Islet of Langerhans (tissue), 1 donor: Measurements from ENCODE around the gene PRSS2.
"Not testable (repeated sequence)": the region's sequence is repeated elsewhere in the genome, so short reads cannot be mapped to it uniquely, and the experiment has no call there.

Experiments used
- FAIRE-seq: peaks from one replicate; lab custom pipeline; 2011; peaks lifted over from hg19 to GRCh38; lab: Jason Lieb, UNC

PRSS2 gene

GRCh38 chr7:142759433-142759832 lies 11.3 kb upstream of the PRSS2 start:
- FAIRE-seq = no peak

DNA sequence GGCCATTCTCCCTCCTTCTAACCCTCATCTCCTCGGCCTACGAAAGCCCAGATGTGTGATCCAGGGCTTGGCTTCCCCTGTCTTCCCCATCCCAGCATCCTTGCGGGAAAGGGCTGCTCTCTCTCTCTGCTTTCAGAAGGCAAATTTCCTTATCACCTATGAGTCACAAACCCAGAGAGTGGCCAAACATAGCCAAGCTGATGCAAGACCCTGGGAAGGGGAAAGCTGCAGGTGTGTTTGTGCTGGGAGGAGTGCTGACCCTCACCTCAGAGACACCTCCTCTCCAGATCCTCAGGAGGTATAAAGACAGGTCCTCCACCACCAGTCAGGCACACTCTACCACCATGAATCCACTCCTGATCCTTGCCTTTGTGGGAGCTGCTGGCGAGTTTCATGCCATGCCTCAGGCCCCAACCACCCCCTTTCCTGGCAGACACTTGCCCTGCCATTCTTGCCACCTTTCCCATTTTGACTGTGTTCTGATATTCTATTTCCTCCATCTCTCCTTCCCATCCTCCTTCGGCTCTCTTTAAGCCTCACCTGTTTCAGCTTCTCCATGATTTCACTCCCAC lies 10.6 kb upstream of the PRSS2 start:
- FAIRE-seq = no peak

GRCh38 chr7:142761606-142762005 lies 9.2 kb upstream of the PRSS2 start:
- FAIRE-seq = not testable (repeated sequence)

- no peak for FAIRE-seq
These were observed 8.7 kb upstream of the PRSS2 start for GRCh38 chr7:142762104-142762503.

DNA sequence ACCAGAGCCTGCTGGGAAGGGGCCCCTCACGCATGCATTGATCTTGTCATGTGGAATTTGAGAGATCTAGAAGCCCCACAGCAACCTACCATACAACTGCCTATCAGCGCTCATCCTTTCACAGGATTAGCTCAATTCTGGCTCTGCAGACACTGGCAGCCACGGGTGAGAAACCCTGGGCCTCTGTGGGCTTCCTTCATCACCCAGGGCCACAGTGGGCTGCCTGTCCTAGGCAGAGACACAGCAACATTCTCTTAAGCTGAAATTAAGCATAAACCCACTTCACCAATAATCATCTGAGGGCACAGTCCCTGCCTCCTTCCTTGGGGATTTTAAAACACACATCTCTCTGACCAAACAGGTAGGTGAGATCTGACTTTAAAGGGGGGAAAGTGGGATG lies 3.3 kb upstream of the PRSS2 start:
- FAIRE-seq = no peak

- FAIRE-seq = no peak
These were observed 2.9 kb upstream of the PRSS2 start for GRCh38 chr7:142767861-142768260.

GRCh38 chr7:142768885-142769284 lies 1.9 kb upstream of the PRSS2 start:
- FAIRE-seq = not testable (repeated sequence)

DNA sequence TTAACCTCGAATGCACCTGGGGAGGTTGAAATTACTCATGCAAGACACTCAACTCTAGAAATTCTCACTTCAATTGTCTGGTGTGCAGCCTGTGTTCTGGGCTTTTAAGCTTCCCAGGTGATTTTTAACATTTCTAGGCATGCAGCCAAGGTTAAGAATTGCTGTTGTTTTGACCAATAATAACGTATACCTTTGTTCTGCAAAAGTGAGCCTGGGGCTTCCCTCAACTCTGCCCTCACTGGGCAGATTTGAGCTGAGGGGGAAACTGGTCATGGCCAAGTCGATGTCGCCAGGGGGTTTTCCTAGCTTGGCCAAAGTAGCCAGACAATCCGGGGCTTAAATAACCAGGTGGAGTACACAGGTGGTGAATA lies 568 bp downstream of the PRSS2 start:
- no peak for FAIRE-seq

DNA sequence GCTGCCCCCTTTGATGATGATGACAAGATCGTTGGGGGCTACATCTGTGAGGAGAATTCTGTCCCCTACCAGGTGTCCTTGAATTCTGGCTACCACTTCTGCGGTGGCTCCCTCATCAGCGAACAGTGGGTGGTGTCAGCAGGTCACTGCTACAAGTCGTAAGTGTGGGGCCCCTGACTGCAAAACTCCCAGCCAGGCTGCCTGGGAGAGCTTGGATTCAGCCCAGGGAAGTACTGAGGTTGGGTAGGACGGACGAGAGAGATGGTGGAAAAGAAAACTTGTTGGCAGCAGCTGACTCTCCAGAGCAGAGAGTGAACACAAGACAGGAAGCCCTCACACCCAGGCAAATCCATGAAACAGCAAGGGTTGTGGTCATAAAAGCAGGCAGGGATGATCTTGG lies 1.3 kb downstream of the PRSS2 start:
- FAIRE-seq = no peak

GRCh38 chr7:142772673-142773072 lies 1.9 kb downstream of the PRSS2 start:
- FAIRE-seq = no peak

GRCh38 chr7:142773230-142773629 lies 2.5 kb downstream of the PRSS2 start:
- FAIRE-seq = no peak

DNA sequence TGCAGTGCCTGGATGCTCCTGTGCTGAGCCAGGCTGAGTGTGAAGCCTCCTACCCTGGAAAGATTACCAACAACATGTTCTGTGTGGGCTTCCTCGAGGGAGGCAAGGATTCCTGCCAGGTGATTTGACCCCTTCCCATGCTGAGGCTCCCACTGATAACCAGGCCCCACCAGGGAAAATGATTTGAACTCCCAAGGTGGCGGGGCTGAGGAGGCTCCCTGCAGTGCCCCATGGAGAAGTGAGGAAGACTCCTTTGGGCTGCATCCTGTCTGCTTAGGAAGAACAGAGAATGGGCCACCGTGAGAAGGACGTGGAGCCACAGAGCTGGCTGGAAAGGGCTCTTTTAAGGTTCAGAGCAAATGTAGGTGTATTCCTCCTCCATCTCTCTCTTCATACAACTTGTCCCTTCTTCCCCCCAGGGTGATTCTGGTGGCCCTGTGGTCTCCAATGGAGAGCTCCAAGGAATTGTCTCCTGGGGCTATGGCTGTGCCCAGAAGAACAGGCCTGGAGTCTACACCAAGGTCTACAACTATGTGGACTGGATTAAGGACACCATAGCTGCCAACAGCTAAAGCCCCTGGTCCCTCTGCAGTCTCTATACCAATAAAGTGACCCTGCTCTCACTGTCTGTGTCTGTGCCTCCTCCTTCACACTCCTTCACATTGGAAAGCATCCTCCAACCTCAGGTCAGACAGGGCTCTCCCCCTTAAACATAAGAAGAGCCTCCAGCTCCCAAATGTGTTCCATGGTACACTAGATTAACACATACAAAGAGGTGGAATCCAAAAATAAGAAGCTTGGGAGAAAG lies 3.4 kb downstream of the PRSS2 start:
- FAIRE-seq = no peak

DNA sequence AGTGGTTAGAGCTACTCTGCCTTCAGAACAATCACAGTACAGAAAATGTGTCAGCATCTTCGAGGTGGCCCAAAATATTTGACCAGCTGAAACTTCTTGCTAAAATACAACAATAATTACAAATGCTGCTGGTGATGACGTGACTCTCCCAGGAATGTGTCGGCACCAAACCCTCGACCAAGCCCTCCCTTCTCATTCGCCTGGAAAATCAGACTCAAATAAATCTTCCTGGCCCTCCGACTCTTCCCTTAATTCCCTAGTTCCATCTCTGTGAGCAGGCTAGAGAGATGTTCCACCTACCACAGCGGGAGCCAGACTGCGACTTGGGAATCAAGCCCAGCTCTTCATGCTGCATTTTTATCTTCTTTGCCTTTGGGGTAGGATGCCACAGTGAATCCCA lies 4.1 kb downstream of the PRSS2 start:
- FAIRE-seq = no peak

- not testable (repeated sequence) for FAIRE-seq
These were observed 4.8 kb downstream of the PRSS2 start for GRCh38 chr7:142775351-142776115.

- FAIRE-seq = no peak
These were observed 5.6 kb downstream of the PRSS2 start for GRCh38 chr7:142776206-142776844.

DNA sequence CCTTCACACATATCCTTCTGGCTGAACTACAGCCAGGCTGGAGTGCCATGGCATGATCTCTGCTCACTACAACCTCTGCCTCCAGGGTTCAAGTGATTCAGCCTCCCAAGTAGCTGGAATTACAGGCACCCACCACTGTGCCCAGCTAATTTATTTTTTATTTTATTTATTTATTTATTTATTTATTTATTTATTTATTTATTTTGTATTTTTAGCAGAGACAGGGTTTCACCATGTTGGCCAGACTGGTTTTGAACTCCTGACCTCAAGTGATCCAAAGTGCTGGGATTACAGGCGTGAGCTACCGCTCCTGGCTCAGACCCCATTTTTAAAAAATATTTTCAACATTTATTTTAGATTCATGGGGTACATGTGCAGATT lies 6.1 kb downstream of the PRSS2 start:
- FAIRE-seq = not testable (repeated sequence)

DNA sequence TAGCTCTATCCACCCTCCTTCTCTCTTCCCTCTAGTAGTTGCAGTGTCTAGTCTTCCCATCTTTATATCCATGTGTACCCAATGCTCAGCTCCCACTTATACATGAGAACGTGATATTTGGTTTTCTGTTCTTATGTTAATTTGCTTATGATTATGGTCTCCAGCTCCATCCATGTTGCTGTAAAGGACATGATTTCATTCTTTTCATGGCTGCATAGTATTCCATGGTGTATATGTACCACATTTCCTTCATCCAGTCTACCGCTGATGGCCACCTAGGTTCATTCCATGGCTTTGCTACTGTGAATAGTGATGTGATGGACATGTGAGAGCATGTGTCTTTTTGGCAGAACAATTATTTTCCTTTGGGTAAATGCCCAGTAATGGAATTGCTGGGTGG lies 6.5 kb downstream of the PRSS2 start:
- no peak for FAIRE-seq

DNA sequence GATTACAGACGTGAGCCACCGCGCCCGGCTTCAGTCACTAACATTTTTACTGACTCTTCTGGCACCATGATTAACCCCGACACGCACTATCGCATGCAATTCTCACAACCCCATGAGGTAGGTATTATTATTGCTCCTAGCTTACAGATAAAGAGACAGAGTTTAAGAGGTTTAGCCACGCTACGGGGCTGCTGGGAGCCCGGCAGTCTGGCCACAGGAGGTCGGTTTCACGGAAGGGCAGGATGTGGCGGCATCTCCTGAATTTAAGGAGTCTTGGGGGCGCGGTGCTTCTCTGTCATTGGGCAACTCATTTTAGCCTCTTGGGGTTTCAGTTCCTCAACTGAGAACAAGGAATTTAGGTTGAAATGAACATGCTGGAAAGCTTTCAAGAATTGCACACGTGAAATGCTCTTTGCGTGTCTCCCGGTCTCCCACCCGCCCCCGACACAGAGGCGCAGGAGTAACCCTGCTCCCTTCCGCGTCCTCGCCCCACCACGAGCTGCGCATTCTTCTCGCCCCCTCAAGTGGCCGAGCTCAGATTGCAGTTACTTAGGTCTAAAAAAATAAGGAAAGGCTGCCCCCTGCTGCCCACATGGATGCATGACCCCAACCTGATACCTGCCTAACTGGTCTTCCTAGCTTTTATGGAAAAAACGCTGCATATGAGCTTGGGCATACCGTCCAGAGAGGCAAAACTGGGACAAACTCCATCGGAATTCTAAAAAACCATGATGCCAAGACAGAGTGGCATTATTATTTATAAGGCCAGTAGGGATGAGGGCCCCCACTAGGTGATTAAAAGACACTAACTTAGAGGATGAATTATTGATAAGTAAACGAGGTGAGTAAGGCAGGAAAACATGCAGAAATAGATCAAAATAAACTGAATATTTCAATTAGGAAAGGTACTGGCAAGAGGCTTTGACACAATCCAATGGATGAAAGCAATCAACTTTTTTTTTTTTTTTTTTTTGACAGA lies 12.4 kb downstream of the PRSS2 start:
- FAIRE-seq = no peak

DNA sequence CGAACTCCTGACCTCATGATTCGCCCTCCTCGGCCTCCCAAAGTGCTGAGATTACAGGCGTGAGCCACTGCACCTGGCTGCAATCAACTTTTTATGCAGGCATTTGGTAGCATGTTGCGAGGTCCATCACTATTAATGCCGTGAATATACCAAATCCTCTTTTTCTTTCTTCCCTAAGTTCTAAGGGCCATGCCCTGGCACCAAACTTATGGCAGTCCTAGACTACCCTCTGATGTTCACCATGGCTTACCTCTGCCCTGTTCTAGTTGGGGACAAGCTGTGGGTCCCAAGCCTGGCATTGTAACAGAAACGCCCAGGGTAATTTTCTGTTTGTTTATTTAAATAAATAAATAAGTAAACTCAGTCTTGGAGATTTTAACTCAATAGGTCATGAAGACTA lies 13.3 kb downstream of the PRSS2 start:
- FAIRE-seq = no peak

GRCh38 chr7:142784716-142785115 lies 13.9 kb downstream of the PRSS2 start:
- no peak for FAIRE-seq

DNA sequence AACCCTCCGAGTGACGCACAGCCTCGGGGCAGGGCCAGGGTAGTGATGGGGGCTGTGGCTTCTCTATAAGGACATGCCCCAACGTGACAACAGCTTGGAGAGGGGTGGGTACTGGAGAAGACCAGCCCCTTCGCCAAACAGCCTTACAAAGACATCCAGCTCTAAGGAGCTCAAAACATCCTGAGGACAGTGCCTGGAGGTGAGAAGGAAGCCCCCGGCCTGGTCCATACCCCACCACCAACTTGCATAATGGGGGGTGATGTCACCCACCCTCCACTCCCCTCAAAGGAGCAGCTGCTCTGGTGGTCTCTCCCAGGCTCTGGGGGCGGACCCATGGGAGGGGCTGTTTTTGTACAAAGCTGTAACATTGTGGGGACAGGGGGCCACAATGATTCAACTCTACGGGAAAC lies 15.1 kb downstream of the PRSS2 start:
- no peak for FAIRE-seq
